GM20000 (cell line): ENCODE data around the gene NR2F1-AS1.

Source experiments
- DNase-seq: peaks from one replicate; pipeline ENCODE4 v3.0.0; 2012; ENCODE audit warnings: low spot score
- TF ChIP-seq, protein P1 (sequence below): IDR thresholded peaks from 2 replicates; pipeline ENCODE4 v1.5.1; 2012; ENCODE audit warnings: mild to moderate bottlenecking, control low read depth; ENCODE audit errors: extremely low read depth, missing control alignments

The NR2F1-AS1 gene

DNA sequence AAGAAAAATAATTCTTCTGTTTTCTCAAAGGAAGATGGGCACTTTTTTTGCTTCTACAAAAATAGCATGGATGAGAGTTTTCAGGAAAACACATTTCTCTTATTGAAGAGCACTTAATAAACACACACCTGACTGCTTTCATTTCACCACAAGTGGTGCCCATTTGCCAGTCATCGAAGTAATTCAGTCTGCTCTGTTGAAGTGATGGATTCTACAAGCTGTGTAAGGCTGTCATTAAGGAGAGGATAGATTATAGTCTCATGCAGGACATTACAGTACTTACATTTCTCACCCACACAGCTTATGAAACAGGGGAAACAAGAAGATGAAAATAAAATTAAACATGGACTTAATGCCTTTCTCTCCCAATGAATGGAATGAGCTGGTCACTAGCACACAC, 165.2 kb downstream of the NR2F1-AS1 start:
- TF ChIP-seq, protein P1, sequence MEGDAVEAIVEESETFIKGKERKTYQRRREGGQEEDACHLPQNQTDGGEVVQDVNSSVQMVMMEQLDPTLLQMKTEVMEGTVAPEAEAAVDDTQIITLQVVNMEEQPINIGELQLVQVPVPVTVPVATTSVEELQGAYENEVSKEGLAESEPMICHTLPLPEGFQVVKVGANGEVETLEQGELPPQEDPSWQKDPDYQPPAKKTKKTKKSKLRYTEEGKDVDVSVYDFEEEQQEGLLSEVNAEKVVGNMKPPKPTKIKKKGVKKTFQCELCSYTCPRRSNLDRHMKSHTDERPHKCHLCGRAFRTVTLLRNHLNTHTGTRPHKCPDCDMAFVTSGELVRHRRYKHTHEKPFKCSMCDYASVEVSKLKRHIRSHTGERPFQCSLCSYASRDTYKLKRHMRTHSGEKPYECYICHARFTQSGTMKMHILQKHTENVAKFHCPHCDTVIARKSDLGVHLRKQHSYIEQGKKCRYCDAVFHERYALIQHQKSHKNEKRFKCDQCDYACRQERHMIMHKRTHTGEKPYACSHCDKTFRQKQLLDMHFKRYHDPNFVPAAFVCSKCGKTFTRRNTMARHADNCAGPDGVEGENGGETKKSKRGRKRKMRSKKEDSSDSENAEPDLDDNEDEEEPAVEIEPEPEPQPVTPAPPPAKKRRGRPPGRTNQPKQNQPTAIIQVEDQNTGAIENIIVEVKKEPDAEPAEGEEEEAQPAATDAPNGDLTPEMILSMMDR: no peak
- no peak for DNase-seq

DNA sequence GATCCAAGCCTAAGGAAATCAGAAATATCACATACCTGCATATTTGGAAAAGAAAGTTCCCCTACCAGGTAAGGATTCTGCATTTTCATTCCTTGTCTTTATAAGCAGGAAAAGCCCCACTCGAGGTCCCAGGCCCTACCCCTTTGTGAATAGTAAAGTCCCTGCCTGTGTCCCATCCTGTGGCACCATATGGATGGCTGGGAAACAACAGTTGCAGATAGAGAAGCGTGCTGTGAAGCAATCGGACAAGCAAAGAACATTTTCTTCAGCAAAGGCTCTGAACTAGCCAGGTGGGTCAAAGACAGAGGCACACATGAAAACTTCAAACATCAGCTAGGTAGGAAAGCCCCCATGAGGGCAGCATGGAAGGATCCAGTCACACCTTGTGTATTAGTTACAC, 169.3 kb downstream of the NR2F1-AS1 start:
- TF ChIP-seq, protein P1: no peak
- no peak for DNase-seq

DNA sequence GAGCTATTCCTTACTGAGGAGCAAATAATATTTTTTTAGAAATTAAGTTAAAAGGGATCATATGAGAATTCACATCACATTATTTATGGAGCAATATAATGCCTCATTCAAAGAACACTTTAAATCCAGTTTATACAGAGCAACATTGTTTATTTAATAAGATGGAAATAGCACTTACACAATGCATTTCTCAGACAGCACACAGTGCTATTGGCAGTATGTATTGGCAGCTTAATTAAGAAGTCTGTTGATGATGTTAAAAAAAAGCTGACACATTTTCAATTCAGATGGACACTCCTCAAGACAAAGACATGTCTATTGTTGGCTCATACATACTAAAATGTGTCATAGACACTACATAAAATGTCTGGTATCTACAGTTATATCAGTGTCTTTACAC, 171.3 kb downstream of the NR2F1-AS1 start:
- TF ChIP-seq, protein P1: no peak
- no peak for DNase-seq

DNA sequence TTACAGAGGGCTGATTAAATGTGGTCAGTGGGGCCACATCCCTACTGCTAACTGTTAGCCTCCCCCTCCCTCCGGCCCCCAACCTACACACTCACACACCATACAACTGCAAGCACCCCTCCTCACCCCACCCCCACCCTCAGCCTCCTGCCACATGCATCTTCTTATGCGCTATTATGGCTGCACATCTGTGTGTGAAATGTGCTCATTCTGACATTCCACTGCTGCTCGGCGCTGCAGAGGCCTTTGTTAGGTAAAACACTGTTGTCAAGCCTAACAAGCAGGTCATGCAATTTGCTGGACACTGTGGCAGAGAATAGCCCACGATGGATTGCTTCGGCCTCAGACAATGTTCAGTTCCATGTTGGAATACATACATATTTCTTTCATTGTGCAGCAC, 173.6 kb downstream of the NR2F1-AS1 start:
- TF ChIP-seq, protein P1: no peak

DNA sequence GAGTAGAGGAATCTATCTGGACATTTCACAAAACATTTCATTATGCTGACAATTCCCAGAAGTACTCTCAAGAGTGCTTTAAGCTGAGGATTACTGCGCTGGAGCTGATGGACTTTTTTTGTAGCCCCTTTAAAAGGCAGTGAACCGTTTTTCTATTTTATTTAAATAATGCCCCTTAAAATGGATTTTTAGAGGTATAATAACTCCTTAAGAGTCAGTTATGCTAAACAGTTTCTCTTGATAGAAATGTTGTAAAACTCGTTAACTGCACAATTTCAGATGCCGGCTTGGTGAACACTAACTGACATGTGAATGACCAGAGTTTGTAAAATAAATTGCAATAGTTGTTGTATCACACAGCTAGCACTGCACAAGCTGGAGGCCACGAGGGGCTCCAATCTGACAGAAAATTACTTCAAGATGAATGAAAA, 174.0 kb downstream of the NR2F1-AS1 start:
- no peak for DNase-seq
- TF ChIP-seq, protein P1: no peak

More for the DNA sequence above, 173.6 kb downstream of the NR2F1-AS1 start:
- no peak for DNase-seq

DNA sequence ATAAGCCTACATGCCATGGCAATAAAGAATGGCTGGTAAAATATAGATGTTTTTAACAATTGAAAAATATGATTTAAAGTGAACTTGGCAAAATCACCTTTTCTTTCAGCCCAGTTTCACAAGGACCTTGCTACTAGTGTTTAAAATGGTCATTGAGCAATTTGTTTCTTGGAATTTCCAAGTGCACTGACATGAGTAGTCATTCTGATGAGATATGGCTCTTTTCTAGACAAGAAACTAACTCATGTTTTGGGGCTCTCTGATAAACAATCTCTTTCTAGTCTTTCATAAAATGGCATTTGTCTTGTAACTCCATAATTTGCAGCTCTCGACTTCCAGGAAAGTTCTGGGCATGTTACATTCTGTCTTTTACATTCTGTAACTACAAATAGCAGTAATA, 176.8 kb downstream of the NR2F1-AS1 start:
- TF ChIP-seq, protein P1: no peak
- no peak for DNase-seq

DNA sequence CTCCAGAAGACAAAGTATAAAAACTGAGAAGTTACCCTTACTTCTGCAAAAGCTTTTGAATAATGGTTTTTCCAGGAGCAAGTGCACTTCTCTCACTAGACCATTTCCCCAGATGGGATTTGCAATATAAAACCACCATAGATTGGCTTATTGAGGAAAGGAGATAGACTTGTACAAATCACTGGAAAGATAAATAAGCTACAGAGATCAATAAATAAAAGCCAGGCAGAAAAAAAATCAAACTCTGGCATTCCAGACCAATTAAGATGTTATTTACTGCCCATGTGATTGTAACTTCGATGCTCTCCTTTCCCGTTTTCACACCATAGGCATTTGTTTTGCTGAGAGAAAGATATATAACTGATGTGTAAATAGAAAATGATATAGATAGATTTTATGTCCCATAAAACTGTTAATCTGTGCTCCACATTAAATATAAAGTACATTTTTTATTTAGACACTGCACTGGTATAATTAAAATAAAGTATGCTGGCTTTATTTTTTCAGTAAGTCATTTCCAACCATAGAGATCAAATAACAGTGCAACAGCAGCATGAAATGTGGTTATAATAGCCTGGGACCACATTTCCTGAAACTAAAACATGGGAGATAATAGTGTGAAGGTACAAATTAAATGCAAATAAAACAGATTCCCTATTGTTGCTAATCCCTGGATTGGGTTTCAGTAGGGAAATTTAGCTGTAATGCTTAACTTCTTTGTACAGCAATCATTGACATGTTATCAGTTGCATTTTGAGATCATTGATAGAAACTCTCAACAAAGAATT, 177.7 kb downstream of the NR2F1-AS1 start:
- no peak for DNase-seq
- TF ChIP-seq, protein P1: no peak
